GM12801 (cell line): ENCODE results near the gene CDH23.

Experiments
- CTCF ChIP-seq: IDR thresholded peaks from one replicate; pipeline ENCODE4 v1.5.1; 2011; ENCODE audit warnings: control low read depth; ENCODE audit not compliant: insufficient read length; ENCODE audit errors: extremely low read depth

The CDH23 gene

GRCh38 chr10:71448146-71448545, 51.4 kb downstream of the CDH23 start:
- no peak for TF ChIP-seq CTCF

DNA sequence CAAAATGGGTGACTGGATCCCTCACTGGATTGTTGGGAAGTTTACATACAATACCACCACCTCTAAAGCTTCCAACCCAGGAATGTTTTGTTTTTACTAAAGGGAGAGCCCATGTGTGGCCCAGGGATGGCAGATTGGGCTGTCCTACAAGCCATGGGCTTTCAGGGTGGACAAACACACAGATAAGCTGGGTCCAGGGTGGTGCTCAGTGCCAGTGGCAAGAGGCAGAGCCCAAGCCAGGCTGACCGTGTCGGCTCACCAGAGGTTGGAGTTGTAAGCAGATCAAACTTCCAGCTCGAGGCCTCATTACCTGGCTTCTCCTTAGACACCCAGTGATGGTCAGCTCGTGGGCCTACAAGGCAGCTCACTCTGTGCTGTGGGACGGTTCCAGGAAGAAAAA, 52.3 kb downstream of the CDH23 start:
- TF ChIP-seq CTCF = no peak

DNA sequence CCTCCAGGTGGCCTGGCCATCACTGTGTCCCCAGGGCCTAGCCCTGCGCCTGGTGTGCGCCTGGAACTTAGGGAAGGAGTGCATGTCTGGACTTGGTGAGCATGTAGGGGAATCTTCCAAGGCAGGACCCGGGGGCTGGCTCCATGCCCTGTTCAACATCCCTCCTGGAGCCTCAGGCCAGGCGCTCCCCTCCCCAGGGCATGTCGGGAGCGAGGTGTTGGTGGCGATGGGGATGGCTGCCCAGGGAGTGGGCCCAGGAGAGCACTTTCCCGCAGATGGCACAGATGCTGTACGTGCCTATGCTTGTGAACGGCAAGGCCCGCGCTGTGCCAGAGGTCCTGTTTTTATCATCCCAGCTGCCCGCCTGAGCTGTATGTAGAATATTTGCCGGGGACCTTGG, 55.0 kb downstream of the CDH23 start:
- no peak for TF ChIP-seq CTCF

DNA sequence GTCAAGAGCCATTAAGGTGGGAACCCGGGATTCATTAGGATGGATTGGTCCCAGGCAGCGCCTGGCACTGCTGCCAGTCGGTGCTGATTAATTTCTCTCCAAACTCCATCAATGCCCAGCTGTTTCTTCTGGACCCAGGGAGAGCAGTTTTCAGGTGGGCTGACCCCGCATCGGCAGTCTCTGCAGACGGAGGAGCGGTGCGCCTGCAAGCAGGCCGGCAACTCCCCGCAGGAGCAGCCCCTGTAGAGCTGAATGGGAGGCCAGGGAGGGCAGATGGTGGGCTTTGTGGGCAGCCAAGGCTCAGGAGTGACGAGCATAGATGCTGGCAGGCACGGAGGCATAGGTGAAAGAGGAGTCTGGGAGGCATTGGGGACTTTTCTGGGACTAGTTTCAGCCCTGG, 56.5 kb downstream of the CDH23 start:
- no peak for TF ChIP-seq CTCF

- TF ChIP-seq CTCF = no peak
These were observed 57.6 kb downstream of the CDH23 start for GRCh38 chr10:71454347-71454746.

DNA sequence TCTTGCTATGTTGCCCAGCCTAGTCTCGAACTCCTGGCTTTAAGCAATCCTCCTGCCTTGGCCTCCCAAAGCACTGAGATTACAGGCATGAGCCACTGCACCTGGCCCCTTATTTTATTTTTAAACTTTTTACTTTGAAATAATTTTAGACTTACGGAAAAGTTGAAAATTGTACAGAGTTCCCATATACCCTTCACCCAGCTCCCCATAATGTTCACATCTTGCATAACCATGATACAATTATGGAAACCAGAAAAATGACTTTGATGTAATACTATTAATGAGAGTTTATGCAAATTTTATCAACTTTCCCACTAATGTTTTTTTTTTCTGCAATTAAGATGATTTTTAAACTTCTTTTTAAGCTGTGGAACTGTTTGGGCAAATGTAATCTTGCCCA, 58.3 kb downstream of the CDH23 start:
- TF ChIP-seq CTCF = no peak

GRCh38 chr10:71456631-71457030, 59.9 kb downstream of the CDH23 start:
- no peak for TF ChIP-seq CTCF

DNA sequence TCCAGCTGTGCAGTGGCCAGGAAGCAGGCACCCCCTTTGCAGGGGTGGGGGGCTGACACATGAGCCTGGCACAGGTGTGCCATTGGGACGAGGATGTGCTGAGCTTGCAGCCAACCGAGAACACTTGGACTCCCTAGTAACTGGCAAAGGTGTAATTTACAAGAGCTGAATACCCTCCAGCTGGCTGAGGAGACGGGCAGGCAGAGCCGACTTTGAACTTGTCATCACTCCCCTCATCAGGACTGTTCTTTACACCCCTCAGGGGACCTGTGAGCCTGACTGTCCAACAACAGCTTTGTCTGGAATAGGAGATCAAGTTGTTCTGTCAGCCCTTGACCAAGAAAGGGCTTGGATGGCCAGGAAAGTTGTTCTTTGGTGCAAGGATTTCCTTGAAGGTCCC, 61.2 kb downstream of the CDH23 start:
- TF ChIP-seq CTCF = no peak
